ENCODE measurements around the gene APLP2.

The APLP2 gene

GRCh38 chr11:130076778-130077481 lies 7.2 kb downstream of the APLP2 start:
- no peak overlapping the region for H3K4me3 ChIP-seq (ENCODE audit: insufficient read length, low read depth)
- no peaks in the 10 kb centered on the region for H3K4me1 ChIP-seq (ENCODE audit: insufficient read depth, insufficient read length)
- peaks cover 5% of the 10 kb centered on the region for H3K36me3 ChIP-seq (ENCODE audit: insufficient read depth, insufficient read length, low read length)
- no peaks in the 10 kb centered on the region for H3K27me3 ChIP-seq (ENCODE audit: insufficient read depth, insufficient read length)
- H3K9ac ChIP-seq (ENCODE audit: insufficient read length, low read depth): no peak overlapping the region
- TF ChIP-seq ZNF274 (IDR thresholded peaks at IDR 0.05; ENCODE audit: low read depth, low read length): no peak
- no peak for TF ChIP-seq SUZ12 (IDR thresholded peaks at IDR 0.05; ENCODE audit: extremely low read depth, insufficient read depth, insufficient read length)
- no peak for TF ChIP-seq YY1 (IDR thresholded peaks at IDR 0.05; ENCODE audit: insufficient read depth, insufficient read length)
- no peaks in the 10 kb centered on the region for H3K9me3 ChIP-seq (ENCODE audit: insufficient read depth, low read length)
- no peak for DNase-seq (ENCODE audit: low read depth, low spot score)

DNA sequence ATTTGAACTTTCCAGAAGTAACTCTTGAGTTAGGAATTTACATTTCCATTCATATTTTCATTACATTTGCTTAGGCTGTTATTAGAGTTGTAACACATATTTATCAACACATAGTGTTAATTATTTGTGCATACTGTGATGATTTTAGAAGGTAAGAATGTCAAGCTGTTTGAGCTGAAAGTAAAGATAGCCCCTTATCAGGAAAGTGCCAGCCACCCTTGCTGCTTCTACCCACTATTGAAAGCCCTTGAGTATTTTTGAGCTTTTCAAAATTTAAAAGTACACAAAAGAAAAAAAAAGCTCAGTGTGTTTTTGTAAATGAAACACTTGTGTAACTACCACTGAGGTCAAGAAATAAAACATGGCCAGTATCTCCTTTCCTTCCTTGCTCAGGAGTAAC lies 8.0 kb downstream of the APLP2 start:
- Histone ChIP-seq H3K27me3 (ENCODE audit: insufficient read depth, insufficient read length) (no peaks in the 10 kb centered on the region), H3K36me3 (ENCODE audit: insufficient read depth, insufficient read length, low read length) (peaks cover 9% of the 10 kb centered on the region), H3K9me3 (ENCODE audit: insufficient read depth, low read length) (no peaks in the 10 kb centered on the region), H3K4me3 (ENCODE audit: insufficient read length, low read depth) (no peak overlapping the region), H3K4me1 (ENCODE audit: insufficient read depth, insufficient read length) (no peaks in the 10 kb centered on the region), H3K9ac (ENCODE audit: insufficient read length, low read depth) (no peak overlapping the region)
- no peak for DNase-seq (ENCODE audit: low read depth, low spot score)
- TF ChIP-seq ZNF274 (IDR thresholded peaks at IDR 0.05; ENCODE audit: low read depth, low read length) (no peak), SUZ12 (IDR thresholded peaks at IDR 0.05; ENCODE audit: extremely low read depth, insufficient read depth, insufficient read length) (no peak), YY1 (IDR thresholded peaks at IDR 0.05; ENCODE audit: insufficient read depth, insufficient read length) (no peak)

GRCh38 chr11:130078080-130078479 lies 8.4 kb downstream of the APLP2 start:
- Histone ChIP-seq H3K4me1 (ENCODE audit: insufficient read depth, insufficient read length) (no peaks in the 10 kb centered on the region), H3K4me3 (ENCODE audit: insufficient read length, low read depth) (no peak overlapping the region), H3K9ac (ENCODE audit: insufficient read length, low read depth) (no peak overlapping the region), H3K9me3 (ENCODE audit: insufficient read depth, low read length) (no peaks in the 10 kb centered on the region), H3K27me3 (ENCODE audit: insufficient read depth, insufficient read length) (no peaks in the 10 kb centered on the region), H3K36me3 (ENCODE audit: insufficient read depth, insufficient read length, low read length) (peaks cover 11% of the 10 kb centered on the region)
- no peak for TF ChIP-seq SUZ12 (IDR thresholded peaks at IDR 0.05; ENCODE audit: extremely low read depth, insufficient read depth, insufficient read length)
- no peak for TF ChIP-seq YY1 (IDR thresholded peaks at IDR 0.05; ENCODE audit: insufficient read depth, insufficient read length)
- TF ChIP-seq ZNF274 (IDR thresholded peaks at IDR 0.05; ENCODE audit: low read depth, low read length): no peak
- no peak for DNase-seq (ENCODE audit: low read depth, low spot score)

GRCh38 chr11:130085671-130086290 lies 16.1 kb downstream of the APLP2 start:
- no peak for DNase-seq (ENCODE audit: low read depth, low spot score)
- H3K9ac ChIP-seq (ENCODE audit: insufficient read length, low read depth): no peak overlapping the region
- no peak overlapping the region for H3K4me3 ChIP-seq (ENCODE audit: insufficient read length, low read depth)
- H3K9me3 ChIP-seq (ENCODE audit: insufficient read depth, low read length): peaks cover 24% of the 10 kb centered on the region
- H3K27me3 ChIP-seq (ENCODE audit: insufficient read depth, insufficient read length): no peaks in the 10 kb centered on the region
- no peaks in the 10 kb centered on the region for H3K4me1 ChIP-seq (ENCODE audit: insufficient read depth, insufficient read length)
- TF ChIP-seq SUZ12 (IDR thresholded peaks at IDR 0.05; ENCODE audit: extremely low read depth, insufficient read depth, insufficient read length) (no peak), ZNF274 (IDR thresholded peaks at IDR 0.05; ENCODE audit: low read depth, low read length) (no peak), YY1 (IDR thresholded peaks at IDR 0.05; ENCODE audit: insufficient read depth, insufficient read length) (no peak)
- H3K36me3 ChIP-seq (ENCODE audit: insufficient read depth, insufficient read length, low read length): peaks cover 10% of the 10 kb centered on the region

DNA sequence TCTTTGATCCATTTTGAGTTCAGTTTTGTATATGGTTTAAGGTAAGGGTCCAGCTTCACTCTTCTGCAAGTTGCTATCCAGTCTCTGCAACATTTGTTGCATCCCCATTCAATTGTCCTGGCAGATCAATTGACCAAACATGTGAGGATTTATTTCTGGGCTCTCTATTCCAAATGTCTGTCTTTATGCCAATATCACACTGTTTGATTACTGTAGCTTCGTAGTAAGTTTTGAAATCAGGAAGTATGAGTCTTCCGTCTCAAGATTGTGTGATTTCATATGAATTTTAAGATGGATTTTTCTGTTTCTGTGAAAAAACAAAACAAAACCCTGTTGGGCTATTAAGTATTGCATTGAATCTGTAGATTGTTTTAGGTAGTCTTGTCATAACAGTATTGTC lies 17.0 kb downstream of the APLP2 start:
- peaks cover 24% of the 10 kb centered on the region for H3K9me3 ChIP-seq (ENCODE audit: insufficient read depth, low read length)
- no peaks in the 10 kb centered on the region for H3K27me3 ChIP-seq (ENCODE audit: insufficient read depth, insufficient read length)
- no peak for DNase-seq (ENCODE audit: low read depth, low spot score)
- TF ChIP-seq YY1 (IDR thresholded peaks at IDR 0.05; ENCODE audit: insufficient read depth, insufficient read length): no peak
- peaks cover 10% of the 10 kb centered on the region for H3K36me3 ChIP-seq (ENCODE audit: insufficient read depth, insufficient read length, low read length)
- no peak overlapping the region for H3K4me3 ChIP-seq (ENCODE audit: insufficient read length, low read depth)
- H3K9ac ChIP-seq (ENCODE audit: insufficient read length, low read depth): no peak overlapping the region
- no peaks in the 10 kb centered on the region for H3K4me1 ChIP-seq (ENCODE audit: insufficient read depth, insufficient read length)

- H3K9ac ChIP-seq (ENCODE audit: insufficient read length, low read depth): no peak overlapping the region
- no peaks in the 10 kb centered on the region for H3K27me3 ChIP-seq (ENCODE audit: insufficient read depth, insufficient read length)
- peaks cover 24% of the 10 kb centered on the region for H3K9me3 ChIP-seq (ENCODE audit: insufficient read depth, low read length)
- no peak for TF ChIP-seq ZNF274 (IDR thresholded peaks at IDR 0.05; ENCODE audit: low read depth, low read length)
- no peak for TF ChIP-seq YY1 (IDR thresholded peaks at IDR 0.05; ENCODE audit: insufficient read depth, insufficient read length)
- TF ChIP-seq SUZ12 (IDR thresholded peaks at IDR 0.05; ENCODE audit: extremely low read depth, insufficient read depth, insufficient read length): no peak
- peaks cover 9% of the 10 kb centered on the region for H3K36me3 ChIP-seq (ENCODE audit: insufficient read depth, insufficient read length, low read length)
- DNase-seq (ENCODE audit: low read depth, low spot score): no peak
- no peak overlapping the region for H3K4me3 ChIP-seq (ENCODE audit: insufficient read length, low read depth)
- no peaks in the 10 kb centered on the region for H3K4me1 ChIP-seq (ENCODE audit: insufficient read depth, insufficient read length)
These were observed 17.7 kb downstream of the APLP2 start for GRCh38 chr11:130087294-130087926.

GRCh38 chr11:130088217-130088616 lies 18.5 kb downstream of the APLP2 start:
- H3K4me1 ChIP-seq (ENCODE audit: insufficient read depth, insufficient read length): no peaks in the 10 kb centered on the region
- H3K27me3 ChIP-seq (ENCODE audit: insufficient read depth, insufficient read length): no peaks in the 10 kb centered on the region
- peaks cover 29% of the 10 kb centered on the region for H3K9me3 ChIP-seq (ENCODE audit: insufficient read depth, low read length)
- no peak for TF ChIP-seq ZNF274 (IDR thresholded peaks at IDR 0.05; ENCODE audit: low read depth, low read length)
- H3K4me3 ChIP-seq (ENCODE audit: insufficient read length, low read depth): no peak overlapping the region
- no peak overlapping the region for H3K9ac ChIP-seq (ENCODE audit: insufficient read length, low read depth)
- H3K36me3 ChIP-seq (ENCODE audit: insufficient read depth, insufficient read length, low read length): peaks cover 3% of the 10 kb centered on the region
- DNase-seq (ENCODE audit: low read depth, low spot score): no peak
